Measurements from ENCODE around the gene BCL2L12.
"Not testable (repeated sequence)": the region's sequence is repeated elsewhere in the genome, so short reads cannot be mapped to it uniquely, and the experiment has no call there.

Gene BCL2L12

DNA sequence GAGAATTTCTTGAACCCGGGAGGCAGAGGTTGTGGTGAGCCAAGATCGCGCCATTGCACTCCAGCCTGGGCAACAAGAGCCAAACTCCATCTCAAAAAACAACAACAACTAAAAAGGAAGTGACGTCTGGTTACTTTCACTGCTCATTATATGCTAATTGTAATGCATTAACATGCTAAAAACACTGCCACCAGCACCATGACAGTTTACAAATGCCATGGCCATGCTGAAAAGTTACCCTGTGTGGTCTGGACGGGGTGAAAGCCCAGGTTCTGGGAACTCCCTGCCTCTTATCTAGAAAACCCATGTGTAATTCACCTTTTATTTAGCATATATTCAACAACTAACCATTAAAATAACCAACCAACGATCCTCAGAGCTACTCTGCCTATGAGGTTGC is 53.3 kb downstream of the BCL2L12 start:
- no peak for DNase-seq

GRCh38 chr19:49719420-49719819 is 53.7 kb downstream of the BCL2L12 start:
- DNase-seq, result not testable (repeated sequence)
